Neural cell (in vitro differentiated cells): ENCODE results near the gene MAML2. TPM values are rescaled to one million over a fixed set of nuclear protein-coding genes. Genes with fewer than 3 reads are reported as not detected.
A peak's percentile ranks its signal among the peaks of the same experiment; 100 is the strongest.

Source experiments
- H2AFZ ChIP-seq: fragments of 200-600, 300-800 bp; sonication (generic), shearing (Covaris generic); 2 replicates; pipeline ENCODE4 v1.6.0; 2014; ENCODE audit warnings: low read depth, mild to moderate bottlenecking, antibody characterized with exemption, low read length, moderate library complexity
- H3F3A ChIP-seq: fragments of 200-600 bp; shearing (Covaris generic); 2 replicates; pipeline ENCODE4 v1.6.1; 2016; ENCODE audit warnings: mild to moderate bottlenecking, moderate library complexity, mixed read lengths, antibody characterized with exemption, low read length; ENCODE audit not compliant: insufficient read depth, poor library complexity, severe bottlenecking
- H3K27ac ChIP-seq: fragments of 200-600, 300-800 bp; sonication (generic), shearing (Covaris generic); 2 replicates; pipeline ENCODE4 v1.5.1; 2014; ENCODE audit warnings: mild to moderate bottlenecking, low read length, moderate library complexity
- H3K27me3 ChIP-seq: fragments of 300-800, 200-600 bp; sonication (generic), shearing (Covaris generic); 2 replicates; pipeline ENCODE4 v1.6.0; 2014; ENCODE audit warnings: mild to moderate bottlenecking, low read depth, low read length, moderate library complexity; ENCODE audit not compliant: insufficient read depth
- H3K36me3 ChIP-seq: fragments of 300-800, 200-600 bp; sonication (generic), shearing (Covaris generic); 2 replicates; pipeline ENCODE4 v1.5.1; 2014; ENCODE audit warnings: mild to moderate bottlenecking, antibody characterized with exemption, low read length, moderate library complexity; ENCODE audit not compliant: insufficient read depth
- H3K4me2 ChIP-seq: fragments of 300-800, 200-600 bp; sonication (generic), shearing (Covaris generic); 2 replicates; pipeline ENCODE4 v1.6.0; 2014; ENCODE audit warnings: mild to moderate bottlenecking, low read length
- H3K4me3 ChIP-seq: fragments of 300-800, 200-600 bp; sonication (generic), shearing (Covaris generic); 2 replicates; pipeline ENCODE4 v1.5.1; 2014; ENCODE audit warnings: mild to moderate bottlenecking, low read length, moderate library complexity
- H3K79me2 ChIP-seq: fragments of 200-600 bp; shearing (Covaris generic); replicated peaks from 2 replicates; pipeline ENCODE4 v1.6.0; 2014; ENCODE audit warnings: mild to moderate bottlenecking, low read length, moderate library complexity; ENCODE audit not compliant: insufficient read depth
- H3K9ac ChIP-seq: fragments of 300-800, 200-600 bp; sonication (generic), shearing (Covaris generic); 2 replicates; pipeline ENCODE4 v1.6.1; 2016; ENCODE audit warnings: mild to moderate bottlenecking, low read length, mixed read lengths
- H3K9me2 ChIP-seq: fragments of 200-600 bp; shearing (Covaris generic); 2 replicates; pipeline ENCODE4 v1.6.1; 2016; ENCODE audit warnings: mild to moderate bottlenecking, low read length, mixed read lengths; ENCODE audit not compliant: insufficient read depth
- H3K9me3 ChIP-seq: fragments of 200-600, 300-800 bp; sonication (generic), shearing (Covaris generic); 2 replicates; pipeline ENCODE4 v1.6.1; 2016; ENCODE audit warnings: mild to moderate bottlenecking, mixed run types, low read length, moderate library complexity, mixed read lengths
- H4K20me1 ChIP-seq: fragments of 200-600 bp; shearing (Covaris generic); 2 replicates; pipeline ENCODE4 v1.6.1; 2016; ENCODE audit warnings: mild to moderate bottlenecking, mixed run types; ENCODE audit not compliant: insufficient read depth
- CTCF ChIP-seq: fragments of 450-650 bp; IDR thresholded peaks from 2 replicates; pipeline ENCODE4 v1.5.1; 2014; ENCODE audit warnings: antibody characterized with exemption, mild to moderate bottlenecking, moderate library complexity; ENCODE audit not compliant: poor library complexity, severe bottlenecking
- EP300 ChIP-seq: fragments of 450-650 bp; conservative IDR thresholded peaks from 2 replicates; pipeline ENCODE4 v1.6.1; 2014; ENCODE audit warnings: antibody characterized with exemption, mild to moderate bottlenecking, moderate library complexity; ENCODE audit not compliant: poor library complexity, severe bottlenecking
- EZH2 ChIP-seq: fragments of 200-600, 300-800 bp; shearing (Covaris generic), sonication (generic); IDR thresholded peaks from 2 replicates; pipeline ENCODE4 v1.6.1; 2014; ENCODE audit warnings: antibody characterized with exemption, low read length, borderline replicate concordance, mild to moderate bottlenecking; ENCODE audit not compliant: insufficient read depth, poor library complexity, severe bottlenecking
- MXI1 ChIP-seq: fragments of 450-650 bp; conservative IDR thresholded peaks from 2 replicates; pipeline ENCODE4 v1.6.1; 2014; ENCODE audit warnings: antibody characterized with exemption, mild to moderate bottlenecking; ENCODE audit not compliant: poor library complexity, severe bottlenecking
- POLR2AphosphoS5 ChIP-seq: IDR thresholded peaks from 2 replicates; pipeline ENCODE4 v1.6.1; 2012
- RAD21 ChIP-seq: fragments of 450-650 bp; conservative IDR thresholded peaks from 2 replicates; pipeline ENCODE4 v1.6.1; 2014; ENCODE audit warnings: antibody characterized with exemption, mild to moderate bottlenecking, moderate library complexity
- REST ChIP-seq: IDR thresholded peaks from 2 replicates; pipeline ENCODE4 v1.6.1; 2012; ENCODE audit warnings: borderline replicate concordance
- SMC3 ChIP-seq: fragments of 450-650 bp; conservative IDR thresholded peaks from 2 replicates; pipeline ENCODE4 v1.6.1; 2014; ENCODE audit warnings: antibody characterized with exemption, mild to moderate bottlenecking, moderate library complexity; ENCODE audit not compliant: poor library complexity
- TAF1 ChIP-seq: IDR thresholded peaks from 2 replicates; pipeline ENCODE4 v1.6.1; 2012; ENCODE audit warnings: low read depth
- polyA plus RNA-seq: library from polyadenylated mRNA; depleted of rRNA; stranded (reverse); fragments of >200 nt; gene quantifications from 2 replicates; pipeline ENCODE4 v1.2.3, GENCODE V29; 2014

MAML2 gene
- polyA plus RNA-seq, 1 donor from 2014 or later, result 3.6 TPM

- TF ChIP-seq CTCF, result no peak
- TF ChIP-seq MXI1, result no peak
- TF ChIP-seq RAD21, result no peak
- TF ChIP-seq REST, result no peak
- no peak for TF ChIP-seq POLR2AphosphoS5
- no peak for TF ChIP-seq EP300
- no peak for TF ChIP-seq TAF1
- TF ChIP-seq EZH2, result no peak
- no peak for TF ChIP-seq SMC3
- no peaks in the 10 kb centered on the region for H3K36me3 ChIP-seq
- H3K27ac ChIP-seq, result peak overlapping the region; percentile 87
- H3K4me2 ChIP-seq, result peak overlapping the region; percentile 77
- H3K9me2 ChIP-seq, result no peaks in the 10 kb centered on the region
- H3K9ac ChIP-seq, result peak overlapping the region; percentile 91
- H3K4me3 ChIP-seq, result peak overlapping the region; percentile 84
- H3K9me3 ChIP-seq, result no peaks in the 10 kb centered on the region
- H3K27me3 ChIP-seq, result no peaks in the 10 kb centered on the region
- H3F3A ChIP-seq, result no peaks in the 10 kb centered on the region
- H4K20me1 ChIP-seq, result no peaks in the 10 kb centered on the region
- peaks cover 34% of the 10 kb centered on the region for H3K79me2 ChIP-seq
- peak overlapping the region; percentile 80 for H2AFZ ChIP-seq
Measured at GRCh38 chr11:96390488-96390792, 47.4 kb upstream of the MAML2 start.

- Histone ChIP-seq H3K9ac (peak within 1 kb of the TSS; percentile 91), H4K20me1 (no peaks in the 10 kb centered on the region), H3K79me2 (peaks cover 34% of the 10 kb centered on the region), H3K4me2 (peak within 1 kb of the TSS; percentile 95), H3K36me3 (no peaks in the 10 kb centered on the region), H3K27ac (peak within 1 kb of the TSS; percentile 87), H3F3A (no peaks in the 10 kb centered on the region), H2AFZ (peak within 1 kb of the TSS; percentile 80), H3K4me3 (peak within 1 kb of the TSS; percentile 84), H3K9me3 (no peaks in the 10 kb centered on the region), H3K27me3 (no peaks in the 10 kb centered on the region), H3K9me2 (no peaks in the 10 kb centered on the region)
- peak; percentile 28 for TF ChIP-seq CTCF
- peak; percentile 84 for TF ChIP-seq TAF1
- peak; percentile 41 for TF ChIP-seq RAD21
- peak; percentile 59 for TF ChIP-seq MXI1
- peak; percentile 37 for TF ChIP-seq EP300
- peak; percentile 38 for TF ChIP-seq SMC3
- TF ChIP-seq EZH2, result no peak
- TF ChIP-seq POLR2AphosphoS5, result peak; percentile 94
- no peak for TF ChIP-seq REST
Measured at GRCh38 chr11:96389720-96390487, 46.9 kb upstream of the MAML2 start, which contains the start of the genes CCDC82 and JRKL. CCDC82 (minus strand) TSS chr11:96389912; CDS start chr11:96384747, 5,165 bp downstream. JRKL (plus strand) TSS chr11:96390013; CDS start chr11:96390650, 637 bp downstream.
